ENCODE results near the gene GLCCI1.

DNA sequence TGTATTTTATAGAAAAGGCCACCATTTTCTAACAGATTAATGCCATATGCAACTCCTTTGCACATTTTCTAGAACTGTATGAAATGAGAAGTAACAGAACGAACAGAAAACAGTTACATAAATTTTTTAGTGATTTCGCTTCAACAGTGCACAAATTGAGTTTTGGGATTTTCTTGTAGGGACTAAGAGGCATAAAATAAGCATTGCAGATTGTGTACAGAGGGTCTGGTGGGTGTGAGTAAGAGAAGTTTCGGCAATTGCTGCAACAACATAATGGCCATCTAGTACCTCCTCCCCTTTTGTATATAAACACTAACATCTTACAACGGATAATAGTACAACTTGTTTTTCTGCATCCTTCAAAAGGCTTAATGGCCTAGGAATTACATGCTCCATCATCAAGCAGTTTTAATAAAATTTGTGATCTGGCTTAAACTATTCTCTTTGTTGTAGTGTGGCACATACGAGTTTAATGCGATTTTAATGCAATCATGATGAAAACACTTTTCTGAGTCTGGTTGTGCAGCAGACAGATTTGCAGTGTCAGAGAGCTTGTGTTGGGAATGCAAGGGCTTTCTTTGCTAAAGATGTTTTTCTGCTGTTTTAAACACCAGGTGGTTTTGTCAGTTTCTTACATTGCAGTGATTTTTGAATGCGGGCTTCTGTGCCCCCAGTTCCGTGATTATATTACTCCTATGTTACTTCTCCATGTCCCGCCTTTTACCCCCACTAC, 2.9 kb downstream of the GLCCI1 start:
- TF ChIP-seq CTCF (IDR thresholded peaks at IDR 0.05), result no peak
- TF ChIP-seq POLR2A (IDR thresholded peaks at IDR 0.05), result no peak

All from esophagus squamous epithelium (tissue), 4 donors.